Body of pancreas (tissue), 4 donors: Measurements from ENCODE around the gene LIMK1. TPM values are rescaled to one million over a fixed set of nuclear protein-coding genes. Genes with fewer than 3 reads are reported as not detected.
"Not testable (repeated sequence)": the region's sequence is repeated elsewhere in the genome, so short reads cannot be mapped to it uniquely, and the experiment has no call there.

Experiments
- ATAC-seq: fragments of 150-250 bp; one replicate; pipeline ENCODE4 v1.9.1; 2016
- DNase-seq, 4 donors: peaks; one replicate each; pipeline ENCODE4 v3.0.0-alpha.2; 2019
- H3K27ac ChIP-seq, 4 donors: fragments of 200-600 bp; sonication (generic); 1 replicate in 3 of 4; 2 replicates in 1 of 4; pipeline versions ENCODE4 v1.5.1 to v1.6.1; 2016 to 2019; ENCODE audit warnings: mild to moderate bottlenecking in 1 of 4, mixed read lengths in 1 of 4, moderate library complexity in 1 of 4
- H3K27me3 ChIP-seq, 2 donors: fragments of 200-600 bp; sonication (generic); one replicate each; pipeline ENCODE4 v1.6.0; 2016; ENCODE audit warnings: mild to moderate bottlenecking in 1 of 2
- H3K36me3 ChIP-seq, 2 donors: fragments of 200-600 bp; sonication (generic); replicated peaks in 1 of 2; 2 replicates each; pipeline ENCODE4 v1.5.1; 2016; ENCODE audit warnings: low read depth in 2 of 2; ENCODE audit not compliant: insufficient read depth in 1 of 2
- H3K4me1 ChIP-seq: fragments of 200-600 bp; sonication (generic); one replicate; pipeline ENCODE4 v1.6.0; 2016
- H3K4me3 ChIP-seq, 2 donors: fragments of 200-600 bp; sonication (generic); 1 replicate in 1 of 2; 2 replicates in 1 of 2; pipeline ENCODE4 v1.5.1; 2016 to 2019
- H3K9me3 ChIP-seq, 3 donors: fragments of 200-600 bp; sonication (generic); 1 replicate in 2 of 3; 2 replicates in 1 of 3; pipeline ENCODE4 v1.5.1; 2016
- POLR2A ChIP-seq, 3 donors: fragments of 450-650 bp; IDR thresholded peaks; one replicate each; pipeline ENCODE4 v1.6.1; 2016; ENCODE audit warnings: antibody characterized with exemption in 3 of 3, mild to moderate bottlenecking in 2 of 3
- WGBS, 2 donors: methylation state at CpG; one replicate each; pipeline ENCODE4 v1.1.5; 2017; 5-methylcytosine and 5-hydroxymethylcytosine counted together
- intact Hi-C: fragments of 100-400 bp; cut with DNase I; formaldehyde crosslinking; loops from one replicate; pipeline ENCODE4 v1.15.1; 2023
- total RNA-seq, 2 donors: library from RNA; depleted of rRNA; stranded (reverse); fragments of >200 nt; gene quantifications; one replicate each; pipeline ENCODE4 v1.1.0, GENCODE V29; 2016
- TF ChIP-seq, protein P1 (sequence below), 7 experiments: fragments of 450-650 bp in 4 of 7; fragments of 200-600 bp in 3 of 7; sonication (generic) in 3 of 7; IDR thresholded peaks; one replicate each; pipeline ENCODE4 v1.5.1; 2016 to 2019; ENCODE audit warnings: antibody characterized with exemption in 7 of 7

LIMK1 gene
- total RNA-seq, 2 donors from 2014 or later = 10.1 to 27.4 TPM

DNA sequence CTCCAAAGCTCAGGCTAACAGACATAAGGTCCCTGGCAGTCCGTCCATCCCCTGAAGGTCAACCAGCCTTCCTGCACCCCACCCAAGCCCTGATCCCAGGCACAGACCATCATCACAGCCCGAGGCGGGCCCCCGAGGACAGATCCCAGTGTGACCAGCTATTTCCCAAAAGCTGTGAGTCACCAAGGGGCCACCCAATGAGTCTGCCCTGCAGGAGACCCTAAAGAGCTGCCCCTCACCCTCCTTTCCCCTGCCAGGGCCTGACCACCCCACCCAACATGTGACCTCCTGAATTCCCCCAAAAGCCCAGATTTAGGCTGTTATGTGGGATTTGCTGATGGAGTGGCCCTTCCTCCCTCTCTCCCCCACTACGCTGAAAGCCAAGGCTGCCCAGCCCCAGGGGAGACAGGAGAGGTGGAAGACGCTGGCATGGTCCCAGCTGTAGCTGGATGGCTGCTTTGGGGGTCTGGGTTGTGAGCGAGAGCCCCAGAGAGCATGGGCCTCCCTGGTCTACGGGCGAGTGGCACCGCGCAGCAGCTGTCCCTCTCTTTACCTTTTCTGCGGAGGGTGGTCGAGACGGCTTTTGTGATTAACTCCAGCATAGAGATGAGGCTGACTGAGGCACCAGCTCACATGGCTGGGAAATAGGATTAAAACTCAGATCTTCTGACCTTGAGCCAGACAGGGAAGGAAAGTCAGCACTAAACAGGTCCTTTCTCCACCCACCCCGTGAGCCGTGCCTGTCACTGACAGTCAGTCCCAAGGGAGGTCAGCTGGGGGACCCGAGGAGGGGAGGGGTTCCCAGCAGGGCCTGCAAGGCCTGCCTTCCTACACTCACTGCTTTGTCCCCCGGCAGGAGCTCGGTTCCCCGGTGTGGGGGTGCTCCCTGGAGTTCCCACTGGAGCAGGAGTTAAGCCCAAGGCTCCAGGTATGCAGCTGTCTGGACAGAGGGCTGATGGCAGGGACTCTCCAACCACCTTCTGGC, 38.9 kb upstream of the LIMK1 start:
- H3K9me3 ChIP-seq = no peaks in the 10 kb centered on the region
- DNase-seq (no peak), ATAC-seq (no peak)
- no peaks in the 10 kb centered on the region for H3K27me3 ChIP-seq
- TF ChIP-seq, protein P1, sequence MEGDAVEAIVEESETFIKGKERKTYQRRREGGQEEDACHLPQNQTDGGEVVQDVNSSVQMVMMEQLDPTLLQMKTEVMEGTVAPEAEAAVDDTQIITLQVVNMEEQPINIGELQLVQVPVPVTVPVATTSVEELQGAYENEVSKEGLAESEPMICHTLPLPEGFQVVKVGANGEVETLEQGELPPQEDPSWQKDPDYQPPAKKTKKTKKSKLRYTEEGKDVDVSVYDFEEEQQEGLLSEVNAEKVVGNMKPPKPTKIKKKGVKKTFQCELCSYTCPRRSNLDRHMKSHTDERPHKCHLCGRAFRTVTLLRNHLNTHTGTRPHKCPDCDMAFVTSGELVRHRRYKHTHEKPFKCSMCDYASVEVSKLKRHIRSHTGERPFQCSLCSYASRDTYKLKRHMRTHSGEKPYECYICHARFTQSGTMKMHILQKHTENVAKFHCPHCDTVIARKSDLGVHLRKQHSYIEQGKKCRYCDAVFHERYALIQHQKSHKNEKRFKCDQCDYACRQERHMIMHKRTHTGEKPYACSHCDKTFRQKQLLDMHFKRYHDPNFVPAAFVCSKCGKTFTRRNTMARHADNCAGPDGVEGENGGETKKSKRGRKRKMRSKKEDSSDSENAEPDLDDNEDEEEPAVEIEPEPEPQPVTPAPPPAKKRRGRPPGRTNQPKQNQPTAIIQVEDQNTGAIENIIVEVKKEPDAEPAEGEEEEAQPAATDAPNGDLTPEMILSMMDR (IDR thresholded peaks at IDR 0.05) = no peak
- TF ChIP-seq POLR2A (IDR thresholded peaks at IDR 0.05) = no peak
- H3K27ac ChIP-seq = peak overlapping the region; percentile 12 to 77 (median 67)
- H3K36me3 ChIP-seq = peaks cover 0 to 13% of the 10 kb centered on the region in 2 donors
- H3K4me3 ChIP-seq = no peak overlapping the region
- 65 to 72% methylated on average over 7 to 20 of the region's 20 CpGs for WGBS, 2 donors
- intact Hi-C loops = no loop called here
- H3K4me1 ChIP-seq = peaks cover 31% of the 10 kb centered on the region

DNA sequence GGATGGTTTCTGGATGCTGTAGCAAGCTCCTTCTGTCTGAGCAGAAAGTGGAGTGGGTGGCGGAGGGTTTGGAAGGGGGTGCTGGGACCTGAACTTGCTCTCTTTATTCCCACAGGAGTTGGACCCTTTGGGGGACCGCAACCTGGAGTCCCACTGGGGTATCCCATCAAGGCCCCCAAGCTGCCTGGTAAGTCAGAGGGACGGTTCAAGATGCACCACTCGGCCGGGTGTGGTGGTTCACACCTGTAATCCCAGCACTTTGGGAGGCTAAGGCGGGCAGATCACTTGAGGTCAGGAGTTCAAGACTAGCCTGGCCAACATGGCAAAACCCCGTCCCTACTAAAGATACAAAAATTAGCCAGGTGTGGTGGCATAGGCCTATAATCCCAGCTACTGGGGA, 37.0 kb upstream of the LIMK1 start:
- H3K27me3 ChIP-seq, H3K4me3 ChIP-seq, ATAC-seq, H3K27ac ChIP-seq, DNase-seq, H3K9me3 ChIP-seq, intact Hi-C loops: not testable (repeated sequence)
- WGBS, 2 donors = 93 to 100% methylated on average over 1 to 7 of the region's 7 CpGs
- peaks cover 37% of the 10 kb centered on the region for H3K4me1 ChIP-seq
- H3K36me3 ChIP-seq = peaks cover 0 to 22% of the 10 kb centered on the region in 2 donors

DNA sequence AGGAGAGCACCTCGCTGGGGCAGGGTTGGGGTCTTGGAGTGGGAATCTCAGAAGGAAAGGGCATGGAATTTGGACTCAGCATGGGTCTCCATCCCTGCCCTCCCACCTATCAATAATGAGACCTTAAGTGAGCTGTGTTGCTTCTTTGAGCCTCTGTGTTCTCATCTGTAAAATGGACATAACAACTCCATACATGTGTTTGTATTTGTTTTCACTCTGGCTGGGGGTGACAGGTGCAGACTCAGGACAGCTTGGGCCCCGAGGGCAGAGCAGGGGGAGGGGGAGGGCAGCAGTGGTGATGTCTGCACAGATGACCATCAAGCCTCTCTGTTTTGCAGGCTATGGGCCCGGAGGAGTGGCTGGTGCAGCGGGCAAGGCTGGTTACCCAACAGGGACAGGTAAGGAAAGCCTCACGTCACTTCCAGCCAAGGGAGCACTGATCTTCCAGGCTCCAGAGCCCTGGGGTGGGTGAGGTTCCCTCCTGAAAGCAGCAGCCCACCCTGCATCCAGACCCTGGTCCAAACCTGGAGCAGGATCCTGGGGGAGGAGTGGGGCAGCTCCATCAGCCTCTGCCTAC, 35.7 kb upstream of the LIMK1 start:
- H3K27ac ChIP-seq = no peak overlapping the region
- peaks cover 0 to 22% of the 10 kb centered on the region in 2 donors for H3K36me3 ChIP-seq
- WGBS, 2 donors = 88 to 100% methylated on average over 4 to 5 of the region's 5 CpGs
- peaks cover 37% of the 10 kb centered on the region for H3K4me1 ChIP-seq
- intact Hi-C loops = no loop called here
- TF ChIP-seq, protein P1 (IDR thresholded peaks at IDR 0.05) = no peak
- TF ChIP-seq POLR2A (IDR thresholded peaks at IDR 0.05) = no peak
- no peaks in the 10 kb centered on the region for H3K9me3 ChIP-seq
- H3K27me3 ChIP-seq = no peaks in the 10 kb centered on the region
- DNase-seq = no peak
- ATAC-seq = no peak
- no peak overlapping the region for H3K4me3 ChIP-seq

DNA sequence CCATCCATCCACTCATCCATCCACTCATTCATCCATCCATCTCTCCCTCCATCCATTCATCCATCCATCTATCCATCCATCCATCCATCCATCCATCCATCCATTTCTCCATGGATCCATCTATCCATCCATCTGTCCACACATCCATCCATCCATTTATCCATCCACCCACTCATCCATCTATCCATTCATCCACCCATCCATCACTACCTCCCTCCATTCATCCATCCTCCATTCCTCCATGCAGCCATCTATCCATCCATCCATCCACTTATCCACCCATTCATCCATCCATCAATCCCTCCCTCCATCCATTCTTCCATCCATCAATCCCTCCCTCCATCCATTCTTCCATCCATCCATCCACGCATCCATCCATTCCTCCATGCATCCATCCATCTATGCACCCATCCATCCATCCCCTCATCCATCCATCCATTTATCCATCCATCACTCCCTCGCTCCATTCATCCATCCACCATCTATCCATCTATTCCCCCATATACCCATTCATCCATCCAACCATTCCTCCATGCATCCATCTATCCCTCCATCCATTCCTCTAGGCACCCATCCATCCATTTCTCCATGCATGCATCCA, 34.5 kb upstream of the LIMK1 start:
- TF ChIP-seq, protein P1 (IDR thresholded peaks at IDR 0.05) = no peak
- no peak for TF ChIP-seq POLR2A (IDR thresholded peaks at IDR 0.05)
- H3K27me3 ChIP-seq = no peaks in the 10 kb centered on the region
- H3K36me3 ChIP-seq = peaks cover 0 to 22% of the 10 kb centered on the region in 2 donors
- DNase-seq (no peak), ATAC-seq (no peak)
- peaks cover 28% of the 10 kb centered on the region for H3K4me1 ChIP-seq
- H3K9me3 ChIP-seq = no peaks in the 10 kb centered on the region
- no peak overlapping the region for H3K27ac ChIP-seq
- H3K4me3 ChIP-seq = no peak overlapping the region
- 99 to 100% methylated on average over 2 of the region's 2 CpGs for WGBS, 2 donors
- intact Hi-C loops = no loop called here
